NT2/D1 (cell line): ENCODE results near the gene RO60.

Experiments
- SUZ12 ChIP-seq: IDR thresholded peaks from 2 replicates; pipeline ENCODE4 v1.6.1; 2011; ENCODE audit not compliant: insufficient read length, insufficient read depth; ENCODE audit errors: extremely low read depth
- YY1 ChIP-seq: IDR thresholded peaks from 2 replicates; pipeline ENCODE4 v1.6.1; 2011; ENCODE audit not compliant: insufficient read length, insufficient read depth
- ZNF274 ChIP-seq: IDR thresholded peaks from 2 replicates; pipeline ENCODE4 v1.6.1; 2011; ENCODE audit warnings: mild to moderate bottlenecking, low read depth, low read length

DNA sequence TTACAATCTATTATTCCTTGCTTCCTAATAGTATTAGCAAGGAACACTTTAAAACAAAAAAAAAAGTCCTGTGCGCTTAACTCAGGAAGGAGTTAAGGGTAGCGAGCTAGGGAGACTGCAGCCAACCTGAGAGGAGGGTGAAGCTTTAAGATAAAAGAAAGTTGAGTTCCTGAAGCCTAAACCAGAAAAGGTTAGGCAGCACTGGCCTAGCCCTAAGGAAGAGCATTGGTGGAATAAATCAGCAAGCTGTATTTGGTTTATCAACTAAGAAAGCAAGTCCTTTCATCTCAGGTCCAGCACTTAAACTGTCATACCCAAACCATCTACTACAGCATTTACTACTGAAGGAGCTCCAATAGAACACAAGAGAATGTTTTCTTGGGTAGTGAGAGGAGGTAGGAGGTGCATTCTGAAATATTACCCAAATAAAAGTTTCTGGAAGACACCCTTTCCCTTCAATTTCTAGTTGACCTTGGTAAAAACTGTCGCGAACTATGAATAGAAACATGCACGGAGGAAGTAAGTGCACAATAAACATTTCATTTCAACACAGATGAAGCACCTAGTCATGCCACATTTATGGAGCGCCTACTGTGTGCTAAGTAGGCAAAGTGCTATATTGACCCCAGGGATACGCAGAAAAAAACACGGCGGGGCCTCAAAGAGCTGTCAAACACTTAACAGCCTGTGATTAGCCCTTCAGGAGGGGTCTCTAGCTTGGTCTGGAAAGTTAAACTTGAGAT lies 44.5 kb downstream of the RO60 start:
- TF ChIP-seq ZNF274, result no peak
- no peak for TF ChIP-seq SUZ12
- TF ChIP-seq YY1, result no peak
